Right lobe of liver (tissue), 6 donors: ENCODE results near the gene CCDC82. TPM values are rescaled to one million over a fixed set of nuclear protein-coding genes. Genes with fewer than 3 reads are reported as not detected.

Source experiments
- ATAC-seq, 4 donors: fragments of 200-7000 bp; cut with Tn5 transposase; one replicate each; pipeline ENCODE4 v1.9.1; 2020; ENCODE audit warnings: mild to moderate bottlenecking in 4 of 4, moderate library complexity in 4 of 4
- DNase-seq, 3 donors: peaks; one replicate each; pipeline ENCODE4 v3.0.0-alpha.2; 2020
- H3K27ac ChIP-seq, 3 donors: fragments of 200-600 bp; one replicate each; pipeline ENCODE4 v1.8.0; 2022
- H3K27me3 ChIP-seq, 2 donors: fragments of 200-600 bp; one replicate each; pipeline ENCODE4 v1.8.0; 2022
- H3K36me3 ChIP-seq, 4 donors: fragments of 200-600 bp; sonication (generic) in 1 of 4; one replicate each; pipeline versions ENCODE4 v1.5.1 to v1.8.0; 2017 to 2022; ENCODE audit warnings: control low read depth in 1 of 4
- H3K4me1 ChIP-seq, 4 donors: fragments of 200-600 bp; sonication (generic) in 1 of 4; one replicate each; pipeline versions ENCODE4 v1.5.1 to v1.8.0; 2017 to 2022; ENCODE audit warnings: control low read depth in 1 of 4
- H3K4me3 ChIP-seq, 3 donors: fragments of 200-600 bp; one replicate each; pipeline ENCODE4 v1.8.0; 2022
- H3K9me3 ChIP-seq, 4 donors: fragments of 200-600 bp; sonication (generic) in 1 of 4; one replicate each; pipeline versions ENCODE4 v1.5.1 to v1.8.0; 2017 to 2022; ENCODE audit warnings: control low read depth in 1 of 4
- POLR2A ChIP-seq: fragments of 450-650 bp; IDR thresholded peaks from one replicate; pipeline ENCODE4 v1.6.1; 2017; ENCODE audit warnings: antibody characterized with exemption, mild to moderate bottlenecking
- WGBS: methylation state at CpG from one replicate; pipeline ENCODE4 v1.1.6; 2018; ENCODE audit warnings: low coverage, low lambda C conversion rate; ENCODE audit not compliant: insufficient coverage; ENCODE audit errors: missing lambda C conversion rate; 5-methylcytosine and 5-hydroxymethylcytosine counted together
- intact Hi-C, 2 donors: fragments of 100-400 bp; cut with DNase I; formaldehyde crosslinking; loops; one replicate each; pipeline versions ENCODE4 v1.11.2 to v1.14.1; 2022
- total RNA-seq, 6 experiments: library from RNA; depleted of rRNA in 2 of 6; stranded (reverse); fragments of >200 nt in 2 of 6; fragmentation: NEBNext Ultra II Directional in 3 of 6; extraction: Animal tissue kit (Norgen Biotek cat#: 25700) in 3 of 6; gene quantifications; one replicate each; pipeline versions ENCODE4 v1.1.0 to v1.2.4, GENCODE V29; 2016 to 2023
- TF ChIP-seq, protein P1 (sequence below), 4 donors: fragments of 200-600 bp in 3 of 4; fragments of 450-650 bp in 1 of 4; IDR thresholded peaks; one replicate each; pipeline versions ENCODE4 v1.5.1 to v1.8.0; 2016 to 2022; ENCODE audit warnings: antibody characterized with exemption in 4 of 4, mild to moderate bottlenecking in 2 of 4
- donor health status: DM: no; HTN: yes; CAD: no.
- donor health status: DM: no; HTN: no; CAD: no.
- donor health status: DM: no; HTN: no; CAD: no.
- donor health status: DM: no; HTN: yes; CAD: no.
- donor health status: DM: no; HTN: yes; CAD: no.

CCDC82 gene
- total RNA-seq, 6 experiments from 2014 or later, result 8.2 to 12.0 (median 9.6) TPM

DNA sequence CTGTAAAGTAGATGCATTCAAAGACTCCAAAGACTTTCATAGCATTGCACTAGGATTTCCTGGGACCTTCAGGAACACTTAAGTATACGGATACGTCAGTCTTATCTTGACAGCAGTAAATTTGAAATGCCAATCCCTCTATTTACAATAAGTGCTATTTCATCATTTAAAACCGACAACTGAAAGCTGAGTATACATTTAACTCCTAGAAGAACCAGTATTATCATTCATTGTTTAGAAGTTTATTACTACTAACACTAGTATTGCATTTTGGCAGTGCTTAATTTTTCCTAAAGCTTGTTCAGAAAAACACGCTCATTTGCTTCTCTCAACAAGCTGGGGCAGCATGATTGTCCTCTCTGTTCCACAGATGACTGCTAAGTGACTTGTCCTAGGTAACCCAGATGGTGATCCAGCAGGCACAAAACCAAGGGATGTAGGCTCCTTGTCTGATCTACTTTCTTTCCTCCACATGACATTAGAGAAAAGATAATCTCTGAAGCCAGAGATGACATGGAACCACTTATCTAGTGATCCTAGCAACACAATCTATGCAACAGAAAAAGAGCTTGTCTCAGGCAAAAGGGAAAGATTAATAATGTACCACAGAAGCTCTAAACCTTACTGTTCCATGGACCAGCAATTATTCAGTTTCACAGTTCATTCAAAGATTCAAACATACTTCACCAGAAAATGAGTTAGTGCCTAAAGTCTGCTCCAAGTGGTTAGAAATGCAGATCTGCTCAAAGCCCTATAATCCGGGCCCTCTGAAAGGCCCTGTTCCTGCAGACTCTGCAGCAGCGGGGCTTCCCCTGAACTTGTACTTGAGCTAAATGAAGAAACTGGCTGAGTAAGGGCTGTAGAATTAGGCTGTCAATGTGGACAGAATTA lies 51.9 kb downstream of the CCDC82 start:
- no peak overlapping the region for H3K27ac ChIP-seq
- intact Hi-C loops, result no loop called here
- H3K36me3 ChIP-seq, result no peaks in the 10 kb centered on the region
- H3K27me3 ChIP-seq, result no peaks in the 10 kb centered on the region
- peaks cover 0 to under 1% (median 0%) of the 10 kb centered on the region in 4 donors for H3K4me1 ChIP-seq
- peak in 1 of 4 donors; percentile 23 for ATAC-seq
- DNase-seq, result no peak
- WGBS, result 43% methylated on average over 6 of the region's 6 CpGs
- TF ChIP-seq, protein P1, sequence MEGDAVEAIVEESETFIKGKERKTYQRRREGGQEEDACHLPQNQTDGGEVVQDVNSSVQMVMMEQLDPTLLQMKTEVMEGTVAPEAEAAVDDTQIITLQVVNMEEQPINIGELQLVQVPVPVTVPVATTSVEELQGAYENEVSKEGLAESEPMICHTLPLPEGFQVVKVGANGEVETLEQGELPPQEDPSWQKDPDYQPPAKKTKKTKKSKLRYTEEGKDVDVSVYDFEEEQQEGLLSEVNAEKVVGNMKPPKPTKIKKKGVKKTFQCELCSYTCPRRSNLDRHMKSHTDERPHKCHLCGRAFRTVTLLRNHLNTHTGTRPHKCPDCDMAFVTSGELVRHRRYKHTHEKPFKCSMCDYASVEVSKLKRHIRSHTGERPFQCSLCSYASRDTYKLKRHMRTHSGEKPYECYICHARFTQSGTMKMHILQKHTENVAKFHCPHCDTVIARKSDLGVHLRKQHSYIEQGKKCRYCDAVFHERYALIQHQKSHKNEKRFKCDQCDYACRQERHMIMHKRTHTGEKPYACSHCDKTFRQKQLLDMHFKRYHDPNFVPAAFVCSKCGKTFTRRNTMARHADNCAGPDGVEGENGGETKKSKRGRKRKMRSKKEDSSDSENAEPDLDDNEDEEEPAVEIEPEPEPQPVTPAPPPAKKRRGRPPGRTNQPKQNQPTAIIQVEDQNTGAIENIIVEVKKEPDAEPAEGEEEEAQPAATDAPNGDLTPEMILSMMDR (IDR thresholded peaks at IDR 0.05), result no peak
- no peak for TF ChIP-seq POLR2A
- no peaks in the 10 kb centered on the region for H3K9me3 ChIP-seq
- H3K4me3 ChIP-seq, result no peak overlapping the region

GRCh38 chr11:96335388-96335787 lies 54.3 kb downstream of the CCDC82 start:
- 83% methylated on average over 4 of the region's 4 CpGs for WGBS
- no peak for DNase-seq
- peaks cover 0 to 10% (median 3%) of the 10 kb centered on the region in 4 donors for H3K4me1 ChIP-seq
- no peak for TF ChIP-seq POLR2A
- TF ChIP-seq, protein P1 (IDR thresholded peaks at IDR 0.05), result no peak
- H3K27me3 ChIP-seq, result no peaks in the 10 kb centered on the region
- H3K9me3 ChIP-seq, result no peaks in the 10 kb centered on the region
- ATAC-seq, result peak in 1 of 4 donors; percentile 10
- H3K36me3 ChIP-seq, result no peaks in the 10 kb centered on the region
- no peak overlapping the region for H3K27ac ChIP-seq
- H3K4me3 ChIP-seq, result no peak overlapping the region
- intact Hi-C loops, result no loop called here

DNA sequence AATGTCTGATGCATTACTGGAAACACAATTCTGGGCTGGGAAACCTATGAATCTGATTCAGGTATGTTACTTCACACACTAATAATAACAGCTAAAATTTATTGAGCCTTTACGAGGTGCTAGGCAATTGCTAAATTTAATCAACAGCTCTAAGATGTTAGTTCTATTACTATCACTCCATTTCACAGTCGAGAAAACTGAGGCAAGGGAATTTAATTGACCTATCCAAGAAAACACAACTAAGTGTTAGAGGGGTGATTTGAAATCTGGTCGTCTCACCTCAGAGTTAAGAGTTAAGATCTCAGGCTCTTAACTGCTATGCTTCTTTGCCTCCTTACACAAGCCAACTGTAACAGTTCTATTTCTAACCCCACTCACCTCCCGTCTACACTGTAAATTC lies 55.5 kb downstream of the CCDC82 start:
- intact Hi-C loops, result no loop called here
- no peak for DNase-seq
- no peaks in the 10 kb centered on the region for H3K27me3 ChIP-seq
- 73% methylated on average over 4 of the region's 4 CpGs for WGBS
- no peak for TF ChIP-seq POLR2A
- TF ChIP-seq, protein P1 (IDR thresholded peaks at IDR 0.05), result no peak
- H3K36me3 ChIP-seq, result no peaks in the 10 kb centered on the region
- H3K27ac ChIP-seq, result no peak overlapping the region
- peaks cover 0 to 10% (median 3%) of the 10 kb centered on the region in 4 donors for H3K4me1 ChIP-seq
- no peaks in the 10 kb centered on the region for H3K9me3 ChIP-seq
- no peak for ATAC-seq
- H3K4me3 ChIP-seq, result no peak overlapping the region

DNA sequence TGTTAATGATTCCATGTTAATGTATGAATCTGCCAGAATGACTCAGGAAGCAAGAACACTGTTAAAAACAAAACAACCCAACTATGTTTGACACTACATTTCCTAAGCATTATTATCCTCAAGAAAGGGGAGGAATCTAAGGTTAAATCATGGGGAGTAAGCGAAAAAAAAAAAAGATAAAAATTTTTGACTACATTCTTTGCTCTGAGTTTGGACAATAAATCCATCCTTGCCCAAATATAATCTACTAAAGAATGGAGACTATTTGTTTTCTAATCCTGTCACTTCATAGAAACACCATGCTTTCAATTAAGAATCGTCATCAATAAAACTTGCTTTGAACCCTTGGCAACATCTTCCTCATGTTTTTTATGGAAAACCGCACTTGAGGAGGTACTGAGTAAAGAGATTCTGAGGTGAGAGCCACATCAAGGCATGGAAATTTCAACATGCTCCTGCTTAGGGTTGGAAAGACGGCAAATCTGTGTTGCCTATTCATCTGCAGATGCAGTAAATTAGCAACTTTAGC lies 56.5 kb downstream of the CCDC82 start:
- H3K36me3 ChIP-seq, result no peaks in the 10 kb centered on the region
- H3K9me3 ChIP-seq, result no peaks in the 10 kb centered on the region
- peak overlapping the region in 1 of 3 donors; percentile 4 for H3K27ac ChIP-seq
- intact Hi-C loops, result no loop called here
- no peak for TF ChIP-seq POLR2A
- TF ChIP-seq, protein P1 (IDR thresholded peaks at IDR 0.05), result no peak
- 85% methylated on average over 4 of the region's 4 CpGs for WGBS
- H3K4me1 ChIP-seq, result peaks cover 0 to 10% (median 3%) of the 10 kb centered on the region in 4 donors
- no peak overlapping the region for H3K4me3 ChIP-seq
- no peaks in the 10 kb centered on the region for H3K27me3 ChIP-seq
- DNase-seq (no peak), ATAC-seq (no peak)
